IPS-18a (cell line): ENCODE measurements around the gene ANKIB1.
"Not testable (repeated sequence)": the region's sequence is repeated elsewhere in the genome, so short reads cannot be mapped to it uniquely, and the experiment has no call there.

Experiments
- H3K27ac ChIP-seq: one replicate; pipeline ENCODE4 v1.5.1; 2013; ENCODE audit warnings: low read length
- H3K27me3 ChIP-seq: one replicate; pipeline ENCODE4 v1.6.1; 2013; ENCODE audit warnings: mild to moderate bottlenecking, low read length; ENCODE audit not compliant: control insufficient read depth, insufficient read depth
- H3K36me3 ChIP-seq: one replicate; pipeline ENCODE4 v1.6.1; 2013; ENCODE audit warnings: low read depth, low read length; ENCODE audit not compliant: control insufficient read depth
- H3K4me1 ChIP-seq: one replicate; pipeline ENCODE4 v1.6.1; 2013; ENCODE audit warnings: low read depth, low read length; ENCODE audit not compliant: control insufficient read depth
- H3K4me3 ChIP-seq: one replicate; pipeline ENCODE4 v1.5.1; 2013; ENCODE audit warnings: low read length
- H3K9ac ChIP-seq: one replicate; pipeline ENCODE4 v1.6.1; 2013; ENCODE audit warnings: mild to moderate bottlenecking, low read length, moderate library complexity
- H3K9me3 ChIP-seq: one replicate; pipeline ENCODE4 v1.6.1; 2013; ENCODE audit warnings: low read depth, low read length; ENCODE audit not compliant: control insufficient read depth

ANKIB1 gene

GRCh38 chr7:92333866-92334265 lies 88.1 kb downstream of the ANKIB1 start:
- no peak overlapping the region for H3K27ac ChIP-seq
- no peak overlapping the region for H3K9ac ChIP-seq
- H3K9me3 ChIP-seq: no peaks in the 10 kb centered on the region
- H3K4me3 ChIP-seq: no peak overlapping the region
- no peaks in the 10 kb centered on the region for H3K27me3 ChIP-seq
- H3K4me1 ChIP-seq: no peaks in the 10 kb centered on the region
- no peaks in the 10 kb centered on the region for H3K36me3 ChIP-seq

- Histone ChIP-seq H3K27ac (no peak overlapping the region), H3K9me3 (no peaks in the 10 kb centered on the region), H3K27me3 (no peaks in the 10 kb centered on the region), H3K9ac (no peak overlapping the region), H3K4me1 (no peaks in the 10 kb centered on the region), H3K36me3 (no peaks in the 10 kb centered on the region), H3K4me3 (no peak overlapping the region)
These were observed 89.8 kb downstream of the ANKIB1 start for GRCh38 chr7:92335574-92335973.

- Histone ChIP-seq H3K27ac (no peak overlapping the region), H3K36me3 (no peaks in the 10 kb centered on the region), H3K27me3 (no peaks in the 10 kb centered on the region), H3K4me1 (no peaks in the 10 kb centered on the region), H3K4me3 (no peak overlapping the region), H3K9ac (no peak overlapping the region), H3K9me3 (no peaks in the 10 kb centered on the region)
These were observed 91.0 kb downstream of the ANKIB1 start for GRCh38 chr7:92336662-92337340.

GRCh38 chr7:92340016-92340415 lies 94.2 kb downstream of the ANKIB1 start:
- Histone ChIP-seq H3K27me3 (no peaks in the 10 kb centered on the region), H3K4me3 (no peak overlapping the region), H3K36me3 (peaks cover 4% of the 10 kb centered on the region), H3K27ac (no peak overlapping the region), H3K9ac (no peak overlapping the region), H3K9me3 (no peaks in the 10 kb centered on the region), H3K4me1 (no peaks in the 10 kb centered on the region)

- Histone ChIP-seq H3K4me3 (no peak overlapping the region), H3K4me1 (no peaks in the 10 kb centered on the region), H3K9ac (no peak overlapping the region), H3K27ac (no peak overlapping the region), H3K36me3 (peaks cover 10% of the 10 kb centered on the region), H3K27me3 (no peaks in the 10 kb centered on the region), H3K9me3 (no peaks in the 10 kb centered on the region)
These were observed 97.9 kb downstream of the ANKIB1 start for GRCh38 chr7:92343714-92344113.

GRCh38 chr7:92352009-92352408 lies 106.2 kb downstream of the ANKIB1 start:
- peaks cover 25% of the 10 kb centered on the region for H3K36me3 ChIP-seq
- no peak overlapping the region for H3K4me3 ChIP-seq
- no peaks in the 10 kb centered on the region for H3K4me1 ChIP-seq
- H3K27ac ChIP-seq: no peak overlapping the region
- H3K27me3 ChIP-seq: no peaks in the 10 kb centered on the region
- no peak overlapping the region for H3K9ac ChIP-seq
- H3K9me3 ChIP-seq: no peaks in the 10 kb centered on the region

- Histone ChIP-seq H3K4me1 (no peaks in the 10 kb centered on the region), H3K4me3 (no peak overlapping the region), H3K9me3 (no peaks in the 10 kb centered on the region), H3K27me3 (no peaks in the 10 kb centered on the region), H3K36me3 (peaks cover 20% of the 10 kb centered on the region), H3K9ac (no peak overlapping the region), H3K27ac (no peak overlapping the region)
These were observed 108.4 kb downstream of the ANKIB1 start for GRCh38 chr7:92354214-92354613.

- Histone ChIP-seq H3K4me3 (no peak overlapping the region), H3K9me3 (no peaks in the 10 kb centered on the region), H3K27me3 (no peaks in the 10 kb centered on the region), H3K4me1 (no peaks in the 10 kb centered on the region), H3K27ac (no peak overlapping the region), H3K36me3 (peaks cover 20% of the 10 kb centered on the region), H3K9ac (no peak overlapping the region)
These were observed 110.6 kb downstream of the ANKIB1 start for GRCh38 chr7:92356406-92356805.

GRCh38 chr7:92357260-92357659 lies 111.5 kb downstream of the ANKIB1 start:
- H3K4me1 ChIP-seq: no peaks in the 10 kb centered on the region

GRCh38 chr7:92359179-92359578 lies 113.4 kb downstream of the ANKIB1 start:
- H3K4me3 ChIP-seq, H3K27ac ChIP-seq, H3K9me3 ChIP-seq: not testable (repeated sequence)

More at GRCh38 chr7:92357260-92357659, 111.5 kb downstream of the ANKIB1 start:
- no peak overlapping the region for H3K4me3 ChIP-seq
- H3K9ac ChIP-seq: no peak overlapping the region
- H3K9me3 ChIP-seq: no peaks in the 10 kb centered on the region
- H3K27me3 ChIP-seq: no peaks in the 10 kb centered on the region
- H3K27ac ChIP-seq: no peak overlapping the region
- H3K36me3 ChIP-seq: peaks cover 22% of the 10 kb centered on the region

GRCh38 chr7:92359801-92360200 lies 114.0 kb downstream of the ANKIB1 start:
- Histone ChIP-seq H3K9me3 (no peaks in the 10 kb centered on the region), H3K36me3 (peaks cover 7% of the 10 kb centered on the region), H3K4me3 (no peak overlapping the region), H3K27ac (no peak overlapping the region), H3K9ac (no peak overlapping the region), H3K4me1 (no peaks in the 10 kb centered on the region), H3K27me3 (no peaks in the 10 kb centered on the region)

More at GRCh38 chr7:92359179-92359578, 113.4 kb downstream of the ANKIB1 start:
- not testable (repeated sequence) for H3K9ac ChIP-seq, H3K36me3 ChIP-seq, H3K27me3 ChIP-seq, H3K4me1 ChIP-seq

- Histone ChIP-seq H3K9me3 (no peaks in the 10 kb centered on the region), H3K4me1 (no peaks in the 10 kb centered on the region), H3K27ac (no peak overlapping the region), H3K4me3 (no peak overlapping the region), H3K36me3 (peaks cover 7% of the 10 kb centered on the region), H3K9ac (no peak overlapping the region), H3K27me3 (no peaks in the 10 kb centered on the region)
These were observed 114.6 kb downstream of the ANKIB1 start for GRCh38 chr7:92360387-92360786.
